GM21619 (cell line): ENCODE data around the gene MMP19.
"Not testable (repeated sequence)": the region's sequence is repeated elsewhere in the genome, so short reads cannot be mapped to it uniquely, and the experiment has no call there.

Experiments used
- ATAC-seq: cut with Tn5 transposase; IDR thresholded peaks from one replicate; pipeline ENCODE4 v1.9.1; 2021; ENCODE audit not compliant: unreplicated experiment

MMP19 gene, protein sequence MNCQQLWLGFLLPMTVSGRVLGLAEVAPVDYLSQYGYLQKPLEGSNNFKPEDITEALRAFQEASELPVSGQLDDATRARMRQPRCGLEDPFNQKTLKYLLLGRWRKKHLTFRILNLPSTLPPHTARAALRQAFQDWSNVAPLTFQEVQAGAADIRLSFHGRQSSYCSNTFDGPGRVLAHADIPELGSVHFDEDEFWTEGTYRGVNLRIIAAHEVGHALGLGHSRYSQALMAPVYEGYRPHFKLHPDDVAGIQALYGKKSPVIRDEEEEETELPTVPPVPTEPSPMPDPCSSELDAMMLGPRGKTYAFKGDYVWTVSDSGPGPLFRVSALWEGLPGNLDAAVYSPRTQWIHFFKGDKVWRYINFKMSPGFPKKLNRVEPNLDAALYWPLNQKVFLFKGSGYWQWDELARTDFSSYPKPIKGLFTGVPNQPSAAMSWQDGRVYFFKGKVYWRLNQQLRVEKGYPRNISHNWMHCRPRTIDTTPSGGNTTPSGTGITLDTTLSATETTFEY

DNA sequence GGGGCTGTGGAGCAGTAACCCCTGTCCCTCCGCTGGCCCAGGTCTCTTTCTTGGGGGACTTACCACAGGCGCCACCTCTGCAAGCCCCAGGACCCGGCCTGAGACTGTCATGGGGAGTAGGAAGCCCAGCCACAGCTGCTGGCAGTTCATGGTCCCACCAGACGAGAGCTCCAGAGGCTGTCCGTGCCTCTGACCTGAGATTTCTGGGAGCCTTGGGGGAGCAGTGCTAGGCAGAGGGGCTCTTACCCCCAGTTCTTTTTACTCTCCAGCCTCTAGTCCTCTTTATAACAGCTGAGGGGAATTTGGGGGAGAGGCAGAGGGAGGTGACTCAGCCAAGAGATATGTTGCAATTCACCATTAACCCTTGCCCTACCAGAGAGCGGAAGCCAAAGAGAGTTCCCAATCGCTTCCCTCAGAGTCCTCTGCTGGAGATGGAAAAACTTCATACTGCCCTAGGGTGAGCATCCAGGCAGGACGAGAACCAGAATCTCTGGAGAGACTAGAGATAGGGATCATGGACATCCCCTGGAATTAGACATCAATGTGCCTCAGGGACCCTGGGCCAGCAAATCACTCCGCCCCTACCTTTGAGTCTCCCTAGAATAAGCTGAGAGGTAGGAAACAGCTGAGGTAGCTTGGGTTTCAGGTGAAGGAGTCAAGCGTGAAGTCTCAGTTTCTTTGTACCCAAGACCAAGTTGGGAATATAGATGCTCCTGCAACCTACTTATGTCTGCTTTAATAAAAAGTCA, at the start of gene MMP19:
Gene MMP19 (minus strand): TSS at position 256 of the 749 bp plus-strand sequence. CDS start 106 bp downstream, at position 150.
- ATAC-seq: no peak

- no peak for ATAC-seq
Observed at GRCh38 chr12:55891310-55891709, 48.6 kb upstream of the MMP19 start.

DNA sequence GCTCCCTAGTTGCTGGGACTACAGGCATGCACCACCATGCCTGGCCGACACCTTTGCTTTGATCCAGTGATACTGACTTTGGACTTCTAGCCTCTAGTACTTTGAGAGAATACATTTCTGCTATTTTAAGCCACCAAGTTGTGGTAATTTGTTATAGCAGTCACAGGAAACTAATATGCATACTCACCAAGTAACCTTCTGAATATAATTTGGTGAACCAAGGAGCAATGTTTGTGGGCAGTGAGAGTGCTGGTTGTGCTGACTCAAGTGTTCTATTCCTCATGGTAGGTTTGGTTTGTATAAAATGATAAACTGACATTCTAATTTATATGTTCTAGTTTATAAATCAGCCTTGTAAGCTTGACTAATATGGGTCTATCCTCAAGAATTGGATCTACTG, 42.4 kb upstream of the MMP19 start:
- ATAC-seq: no peak

DNA sequence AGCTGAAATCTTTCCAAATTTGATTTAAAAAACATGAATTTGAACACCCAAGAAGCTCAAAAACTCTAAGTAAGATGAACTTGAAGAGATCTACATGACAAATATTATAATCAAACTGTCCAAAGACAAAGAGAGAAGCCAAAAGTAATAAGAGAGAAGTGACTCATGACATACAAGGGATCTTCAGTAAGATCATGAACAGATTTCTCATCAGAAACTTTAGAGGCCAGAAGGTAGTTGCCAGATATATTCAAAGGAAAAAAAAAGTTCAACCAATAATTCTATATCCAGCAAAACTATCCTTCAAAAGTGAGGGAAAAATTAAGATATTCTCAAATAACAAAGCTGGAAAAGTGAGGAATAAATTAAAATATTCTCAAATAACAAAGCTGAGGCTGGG, 35.1 kb upstream of the MMP19 start:
- no peak for ATAC-seq

DNA sequence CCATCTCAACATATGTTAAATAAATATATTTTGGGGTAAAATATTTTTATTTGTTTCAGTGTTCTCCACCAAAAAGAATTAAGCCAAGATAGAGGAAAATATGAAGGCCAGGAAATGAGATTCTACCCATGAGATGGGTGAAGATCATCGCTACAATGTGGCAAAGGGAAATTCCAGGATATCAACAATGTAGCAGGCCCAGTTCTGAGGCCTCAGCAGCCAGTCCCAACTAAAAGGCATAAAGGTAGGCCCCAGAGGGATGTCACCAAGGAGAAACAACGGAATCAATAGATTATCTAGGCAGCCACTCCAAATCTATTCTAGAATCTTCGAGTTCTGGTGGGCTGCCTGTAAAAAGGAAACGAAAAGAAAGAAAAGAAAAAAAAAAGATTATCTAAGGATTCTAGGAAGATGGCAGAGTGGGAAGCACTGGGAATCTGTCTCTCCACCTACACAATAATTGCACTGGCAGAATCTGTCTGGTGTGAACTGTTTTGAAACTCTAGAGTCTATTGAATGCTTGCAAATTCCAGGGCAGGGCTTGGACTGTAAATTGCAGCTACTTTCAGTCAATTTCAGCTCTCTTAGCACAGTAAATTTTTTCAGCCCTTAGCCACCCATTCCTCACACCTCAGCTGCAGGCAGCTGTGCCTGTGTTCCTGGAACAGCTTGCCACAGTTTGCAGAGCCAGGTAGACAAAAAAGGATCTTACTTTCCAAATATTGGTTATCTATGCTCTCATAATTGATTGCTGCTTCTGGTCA, 33.1 kb upstream of the MMP19 start:
- ATAC-seq: no peak

GRCh38 chr12:55874443-55874842, 31.7 kb upstream of the MMP19 start:
- no peak for ATAC-seq

- ATAC-seq: not testable (repeated sequence)
Observed at GRCh38 chr12:55866454-55867004, 23.8 kb upstream of the MMP19 start.

GRCh38 chr12:55865327-55865726, 22.6 kb upstream of the MMP19 start:
- no peak for ATAC-seq

- not testable (repeated sequence) for ATAC-seq
Observed at GRCh38 chr12:55862931-55863330, 20.2 kb upstream of the MMP19 start.

GRCh38 chr12:55862286-55862685, 19.6 kb upstream of the MMP19 start:
- ATAC-seq: no peak

GRCh38 chr12:55861871-55862270, 19.1 kb upstream of the MMP19 start:
- ATAC-seq: no peak

GRCh38 chr12:55861396-55861795, 18.7 kb upstream of the MMP19 start:
- no peak for ATAC-seq

- ATAC-seq: no peak
Observed at GRCh38 chr12:55852740-55853139, 10.0 kb upstream of the MMP19 start.

GRCh38 chr12:55850893-55851292, 8.2 kb upstream of the MMP19 start:
- ATAC-seq: no peak

DNA sequence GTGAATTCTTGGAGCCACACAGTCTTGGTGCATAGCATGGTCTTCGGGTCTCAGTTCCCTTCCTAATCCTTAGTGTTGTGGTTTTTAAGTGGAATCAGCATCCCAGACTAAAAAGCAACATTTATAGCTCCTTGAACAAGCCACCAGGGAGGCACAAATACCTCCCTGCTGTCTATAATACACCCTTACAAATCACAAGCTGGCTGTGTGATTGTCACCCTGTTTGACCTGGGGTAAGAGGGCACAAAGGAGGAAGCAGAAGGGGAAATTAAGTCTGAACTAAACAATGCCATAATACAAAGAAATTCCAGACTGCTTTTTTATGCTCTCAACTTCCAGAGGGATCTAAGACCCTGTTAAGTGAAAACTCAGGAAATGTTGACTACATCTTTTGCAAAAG, 7.7 kb upstream of the MMP19 start:
- ATAC-seq: no peak

DNA sequence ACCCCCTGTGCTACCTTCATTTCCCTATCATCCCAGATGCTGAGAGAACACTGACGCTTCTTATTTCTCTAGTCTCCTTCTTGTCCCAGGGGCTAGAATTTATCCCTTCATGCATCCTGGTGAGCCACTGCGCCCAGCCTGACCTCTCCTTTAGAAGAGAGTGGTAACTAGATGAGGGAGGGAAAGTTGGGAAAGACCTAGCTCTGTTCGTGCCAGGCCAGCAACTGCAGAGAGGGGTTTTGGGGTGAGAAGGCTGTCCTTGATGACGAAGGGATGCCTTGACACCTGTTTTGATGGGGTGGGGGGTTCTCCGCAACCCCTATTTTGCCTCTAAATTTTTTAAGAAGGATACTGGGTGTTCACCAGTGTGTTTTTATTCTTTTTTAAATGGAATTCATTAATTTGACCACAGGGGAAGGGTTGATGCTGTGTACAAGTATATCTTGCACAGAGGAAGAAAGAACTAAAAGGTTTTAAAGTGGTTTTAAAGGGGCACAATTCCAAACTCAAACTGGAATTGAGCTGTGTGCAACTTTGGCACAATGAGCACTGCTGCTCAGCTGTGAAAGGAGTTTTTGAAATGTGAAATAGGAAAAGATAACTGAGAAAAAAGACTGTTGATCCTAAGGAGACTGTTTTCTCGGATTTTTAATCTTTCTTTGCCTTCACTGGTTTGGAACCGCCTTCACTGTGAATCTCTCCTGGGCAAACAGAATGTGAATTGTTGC, 7.0 kb upstream of the MMP19 start:
- no peak for ATAC-seq

DNA sequence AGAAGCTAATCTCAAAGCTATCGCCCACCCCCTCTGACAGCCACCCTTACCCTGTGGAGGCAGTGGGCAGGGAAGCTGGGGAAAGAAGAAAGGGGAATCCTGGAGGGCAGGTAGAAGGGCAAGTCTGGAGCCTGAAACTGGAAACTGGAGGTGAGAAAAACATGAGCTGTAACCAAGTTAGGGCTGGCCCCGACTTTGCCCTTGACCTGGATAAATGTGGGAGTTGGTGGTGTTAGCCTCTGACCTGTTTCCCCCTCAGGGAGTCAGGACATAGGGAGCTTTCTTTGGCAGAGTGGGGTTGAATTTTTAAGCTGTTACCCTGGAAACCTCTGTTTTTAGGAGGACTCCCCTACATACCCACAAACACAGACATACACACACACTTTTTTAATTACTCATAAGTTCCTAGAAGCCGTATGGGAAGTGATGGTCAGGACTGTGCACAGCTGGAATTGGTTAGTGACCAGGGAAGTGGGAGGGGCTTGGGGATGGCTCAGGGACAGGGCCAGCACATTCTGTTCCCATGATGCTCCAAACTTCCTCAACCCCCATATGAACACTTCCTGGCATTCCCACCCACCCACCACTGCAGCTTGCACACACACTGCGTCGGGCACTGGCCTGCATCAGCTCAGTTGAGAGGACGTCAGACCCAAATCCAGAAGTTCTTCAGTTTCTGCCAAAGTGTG, 5.0 kb upstream of the MMP19 start:
- no peak for ATAC-seq

- no peak for ATAC-seq
Observed at GRCh38 chr12:55847033-55847432, 4.3 kb upstream of the MMP19 start.

DNA sequence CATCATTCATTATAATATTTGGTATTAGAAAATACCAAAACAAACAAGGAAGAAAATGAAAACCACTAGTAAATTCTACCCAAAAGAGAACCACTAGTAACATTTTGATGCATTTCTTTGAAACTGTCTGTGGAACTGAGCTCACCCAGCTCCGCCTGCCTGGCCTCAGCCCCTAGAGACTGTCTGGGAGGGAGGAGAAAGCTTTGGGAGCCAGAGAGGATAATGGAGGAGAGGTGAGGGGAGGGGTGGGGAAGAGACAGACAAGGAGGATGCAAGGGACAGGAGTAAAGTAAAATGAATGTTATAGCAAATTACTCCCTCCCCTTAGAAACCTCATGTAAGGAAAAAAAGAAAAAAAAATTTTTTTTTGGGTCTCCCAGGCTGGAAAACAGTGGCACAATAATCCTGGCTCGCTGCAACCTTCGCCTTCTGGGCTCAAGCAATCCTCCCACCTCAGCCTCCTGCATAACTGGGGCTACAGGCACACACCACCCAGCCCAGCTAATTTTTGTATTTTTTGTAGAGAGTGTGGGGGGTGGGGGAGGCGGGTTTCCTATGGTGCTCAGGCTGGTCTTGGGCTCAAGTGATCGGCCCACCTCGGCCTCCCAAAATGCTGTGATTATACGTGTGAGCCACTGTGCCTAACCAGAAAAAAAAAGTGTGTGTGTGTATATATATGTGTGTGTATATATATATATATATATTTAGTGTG, 3.2 kb upstream of the MMP19 start:
- no peak for ATAC-seq
